Measurements from ENCODE around the gene OR6S1.

GRCh38 chr14:20591235-20591634 is 50.3 kb downstream of the OR6S1 start, which contains the start of gene RNASE12:
- no peak for TF ChIP-seq CTCF (conservative IDR thresholded peaks at IDR 0.05; ENCODE audit: low read depth in 2 of 2)
- TF ChIP-seq EZH2 (IDR thresholded peaks at IDR 0.05; ENCODE audit: low read depth, unreplicated experiment), result no peak
- TF ChIP-seq JUNB (IDR thresholded peaks at IDR 0.05; ENCODE audit: unreplicated experiment), result no peak
- TF ChIP-seq REST (IDR thresholded peaks at IDR 0.05; ENCODE audit: unreplicated experiment), result no peak
- no peak for TF ChIP-seq POLR2AphosphoS5 (IDR thresholded peaks at IDR 0.05; ENCODE audit: low read depth)
- TF ChIP-seq ZNF114 (CRISPR knock-in tag; IDR thresholded peaks at IDR 0.05), result no peak
- no peak for TF ChIP-seq ETS1 (IDR thresholded peaks at IDR 0.05)
- TF ChIP-seq CREB1 (CRISPR knock-in tag; IDR thresholded peaks at IDR 0.05; ENCODE audit: low read depth), result no peak
- no peak for TF ChIP-seq ZNF331 (CRISPR knock-in tag; IDR thresholded peaks at IDR 0.05; ENCODE audit: low read depth)
- no peak for TF ChIP-seq ZNF462 (CRISPR knock-in tag; IDR thresholded peaks at IDR 0.05)
- TF ChIP-seq EZH2phosphoT487 (IDR thresholded peaks at IDR 0.05; ENCODE audit: unreplicated experiment), result no peak
- TF ChIP-seq STAT1 (IDR thresholded peaks at IDR 0.05; ENCODE audit: unreplicated experiment), result no peak
- no peak for TF ChIP-seq NANOG (IDR thresholded peaks at IDR 0.05; ENCODE audit: borderline replicate concordance)
